Endodermal cell (in vitro differentiated cells): Measurements from ENCODE around the gene ITSN1. TPM values are rescaled to one million over a fixed set of nuclear protein-coding genes. Genes with fewer than 3 reads are reported as not detected.

ENCODE experiments used
- DNase-seq: peaks from one replicate; pipeline ENCODE4 v3.0.0-alpha.2; 2017
- H3K27ac ChIP-seq: 2 replicates; pipeline ENCODE4 v1.5.1; 2013; ENCODE audit warnings: mild to moderate bottlenecking, low read depth, low read length, moderate library complexity
- H3K27me3 ChIP-seq: 2 replicates; pipeline ENCODE4 v1.6.1; 2013; ENCODE audit warnings: mild to moderate bottlenecking, low read length, moderate library complexity; ENCODE audit not compliant: insufficient read depth, control insufficient read depth, poor library complexity, severe bottlenecking
- H3K36me3 ChIP-seq: 2 replicates; pipeline ENCODE4 v1.7.0; 2013; ENCODE audit warnings: mild to moderate bottlenecking, low read length, moderate library complexity; ENCODE audit not compliant: control insufficient read depth, insufficient read depth
- H3K4me1 ChIP-seq: one replicate; pipeline ENCODE4 v1.7.0; 2013; ENCODE audit warnings: low read length; ENCODE audit not compliant: control insufficient read depth, insufficient read depth
- H3K4me3 ChIP-seq: 2 replicates; pipeline ENCODE4 v1.5.1; 2013; ENCODE audit warnings: mild to moderate bottlenecking, low read length, moderate library complexity
- H3K9ac ChIP-seq: 2 replicates; pipeline ENCODE4 v1.6.1; 2013; ENCODE audit warnings: mild to moderate bottlenecking, low read length, moderate library complexity; ENCODE audit not compliant: poor library complexity, severe bottlenecking; ENCODE audit errors: extremely low read depth
- H3K9me3 ChIP-seq: 2 replicates; pipeline ENCODE4 v1.6.1; 2013; ENCODE audit warnings: mild to moderate bottlenecking, low read length, moderate library complexity; ENCODE audit not compliant: control insufficient read depth
- H3K27ac Mint-ChIP-seq: 2 replicates; pipeline ENCODE4 v1.8.0; 2020; ENCODE audit warnings: mixed read lengths
- H3K27me3 Mint-ChIP-seq: 2 replicates; pipeline ENCODE4 v1.8.0; 2021; ENCODE audit warnings: mild to moderate bottlenecking, mixed read lengths; ENCODE audit not compliant: insufficient read depth
- H3K36me3 Mint-ChIP-seq: 2 replicates; pipeline ENCODE4 v1.8.0; 2020; ENCODE audit warnings: low read depth, mixed read lengths
- H3K4me1 Mint-ChIP-seq: 2 replicates; pipeline ENCODE4 v1.8.0; 2020; ENCODE audit warnings: mixed read lengths
- H3K4me3 Mint-ChIP-seq: 2 replicates; pipeline ENCODE4 v1.8.0; 2020; ENCODE audit warnings: mild to moderate bottlenecking, moderate library complexity, mixed read lengths
- H3K9me3 Mint-ChIP-seq: 2 replicates; pipeline ENCODE4 v1.8.0; 2020; ENCODE audit warnings: mild to moderate bottlenecking, mixed read lengths
- CTCF ChIP-seq: fragments of 200-600 bp; sonication (generic); conservative IDR thresholded peaks from 2 replicates; pipeline ENCODE4 v1.5.0; 2021; ENCODE audit warnings: antibody characterized with exemption, mild to moderate bottlenecking
- WGBS, 2 experiments: methylation state at CpG; one replicate each; pipeline versions ENCODE4 v1.1.5 to v1.1.7; 2013; ENCODE audit warnings: missing lambda C conversion rate in 2 of 2, mixed read lengths in 1 of 2; ENCODE audit not compliant: insufficient coverage in 1 of 2, insufficient read length in 1 of 2; 5-methylcytosine and 5-hydroxymethylcytosine counted together
- total RNA-seq, 2 donors: library from RNA; stranded (reverse); fragmentation: NEBNext Ultra II Directional in 1 of 2; extraction: Animal tissue kit (Norgen Biotek cat#: 25700) in 1 of 2; gene quantifications; 2 replicates in 1 of 2; 3 replicates in 1 of 2; pipeline ENCODE4 v1.2.1, GENCODE V29; 2021

The ITSN1 gene
- total RNA-seq, 2 donors from 2014 or later, result 89.6 to 104 TPM

DNA sequence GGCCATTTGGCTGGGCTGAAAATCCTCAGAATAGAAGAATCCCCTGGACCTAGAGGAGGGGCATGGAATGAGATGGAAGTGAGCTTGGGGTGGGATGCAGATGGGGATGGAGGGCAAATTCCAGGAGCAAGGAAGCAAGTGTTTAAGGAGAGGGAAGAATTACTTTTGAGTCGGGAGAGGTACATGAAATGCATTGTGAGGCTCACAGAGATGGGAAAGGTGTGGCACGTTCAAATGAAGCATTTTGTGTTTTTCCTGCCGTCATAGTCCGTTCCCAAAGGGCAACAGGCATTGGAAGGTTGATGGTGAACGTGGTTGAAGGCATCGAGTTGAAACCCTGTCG lies 242.8 kb downstream of the ITSN1 start:
- DNase-seq, result no peak
- WGBS, 2 experiments, result 90 to 95% methylated on average over 7 of the region's 7 CpGs
- no peak for TF ChIP-seq CTCF
- H3K9me3 Mint-ChIP-seq, result no peaks in the 10 kb centered on the region
- H3K36me3 Mint-ChIP-seq, result no peaks in the 10 kb centered on the region
- Histone ChIP-seq H3K9ac (no peak overlapping the region), H3K9me3 (no peaks in the 10 kb centered on the region), H3K27ac (no peak overlapping the region), H3K4me3 (no peak overlapping the region), H3K27me3 (no peaks in the 10 kb centered on the region), H3K36me3 (no peaks in the 10 kb centered on the region), H3K4me1 (no peaks in the 10 kb centered on the region)
- no peak overlapping the region for H3K4me3 Mint-ChIP-seq
- H3K4me1 Mint-ChIP-seq, result peaks cover 6% of the 10 kb centered on the region
- H3K27ac Mint-ChIP-seq, result no peak overlapping the region
- peaks cover 3% of the 10 kb centered on the region for H3K27me3 Mint-ChIP-seq

DNA sequence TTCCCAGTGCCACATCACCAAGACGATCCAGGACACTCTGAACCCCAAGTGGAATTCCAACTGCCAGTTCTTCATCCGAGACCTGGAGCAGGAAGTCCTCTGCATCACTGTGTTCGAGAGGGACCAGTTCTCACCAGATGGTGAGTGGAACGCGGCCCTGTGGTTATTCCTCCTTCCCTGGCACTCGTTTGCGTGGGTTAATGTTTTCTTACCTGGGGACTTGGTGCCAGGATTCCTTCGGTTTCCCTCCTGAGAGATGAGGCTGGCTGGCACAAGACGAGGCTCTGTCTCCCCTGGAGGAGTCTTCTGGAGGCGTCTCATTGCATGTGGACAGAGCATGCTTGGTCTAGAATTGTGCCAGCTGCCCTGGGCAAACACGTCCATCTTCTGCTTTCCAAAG lies 244.0 kb downstream of the ITSN1 start:
- Histone ChIP-seq H3K27me3 (no peaks in the 10 kb centered on the region), H3K4me3 (no peak overlapping the region), H3K9me3 (no peaks in the 10 kb centered on the region), H3K4me1 (no peaks in the 10 kb centered on the region), H3K9ac (no peak overlapping the region), H3K36me3 (no peaks in the 10 kb centered on the region), H3K27ac (no peak overlapping the region)
- WGBS, 2 experiments, result 92 to 96% methylated on average over 8 to 11 of the region's 11 CpGs
- Mint-ChIP-seq H3K27ac (no peak overlapping the region), H3K36me3 (no peaks in the 10 kb centered on the region), H3K4me1 (peaks cover 9% of the 10 kb centered on the region), H3K9me3 (no peaks in the 10 kb centered on the region), H3K4me3 (no peak overlapping the region), H3K27me3 (peaks cover 3% of the 10 kb centered on the region)
- DNase-seq, result no peak
- TF ChIP-seq CTCF, result no peak

DNA sequence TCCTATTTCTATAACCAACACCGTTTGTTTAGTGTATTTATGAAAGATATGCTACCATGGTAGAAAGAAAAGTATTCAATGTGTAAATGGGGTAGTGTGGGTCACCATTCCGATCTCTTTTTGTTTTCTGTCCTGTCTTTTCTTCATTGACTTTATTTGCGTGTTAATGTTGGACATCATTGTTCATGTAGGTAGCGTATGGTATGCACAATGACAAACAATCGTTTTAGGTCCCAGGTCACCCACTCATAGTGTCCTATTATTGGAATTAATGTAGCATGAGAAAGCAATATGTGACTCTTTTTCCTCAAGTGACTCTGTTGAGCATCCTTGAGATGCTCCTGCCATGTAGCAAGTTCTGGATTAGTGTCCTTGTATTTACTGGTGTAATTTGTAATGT lies 247.9 kb downstream of the ITSN1 start:
- Mint-ChIP-seq H3K36me3 (no peaks in the 10 kb centered on the region), H3K27me3 (peaks cover under 1% of the 10 kb centered on the region), H3K4me1 (peaks cover 37% of the 10 kb centered on the region), H3K9me3 (no peaks in the 10 kb centered on the region), H3K27ac (no peak overlapping the region), H3K4me3 (no peak overlapping the region)
- H3K27me3 ChIP-seq, result no peaks in the 10 kb centered on the region
- DNase-seq, result no peak
- H3K4me3 ChIP-seq, result no peak overlapping the region
- TF ChIP-seq CTCF, result no peak
- H3K9ac ChIP-seq, result no peak overlapping the region
- no peak overlapping the region for H3K27ac ChIP-seq
- no peaks in the 10 kb centered on the region for H3K9me3 ChIP-seq
- 94 to 97% methylated on average over 4 to 5 of the region's 5 CpGs for WGBS, 2 experiments
- H3K36me3 ChIP-seq, result no peaks in the 10 kb centered on the region
- H3K4me1 ChIP-seq, result peaks cover 10% of the 10 kb centered on the region
